SU-DHL-6 (cell line): Measurements from ENCODE around the gene SOCS2.

ENCODE experiments used
- H2AFZ ChIP-seq: fragments of 200-600 bp; sonication (generic); 2 replicates; pipeline ENCODE4 v1.6.1; 2014; ENCODE audit warnings: low read depth, mild to moderate bottlenecking, moderate library complexity, mixed read lengths, antibody characterized with exemption, low read length; ENCODE audit not compliant: severe bottlenecking
- H3F3A ChIP-seq: fragments of 200-600 bp; shearing (Covaris generic); 2 replicates; pipeline ENCODE4 v1.6.0; 2016; ENCODE audit warnings: antibody characterized with exemption, mild to moderate bottlenecking; ENCODE audit not compliant: insufficient read depth
- H3K27ac ChIP-seq: fragments of 200-600 bp; sonication (generic); 2 replicates; pipeline ENCODE4 v1.5.1; 2016; ENCODE audit warnings: low read depth, mild to moderate bottlenecking, low read length, moderate library complexity, mixed read lengths
- H3K27me3 ChIP-seq: fragments of 200-600 bp; sonication (generic), shearing (Covaris generic); 2 replicates; pipeline ENCODE4 v1.6.0; 2014; ENCODE audit warnings: mild to moderate bottlenecking, low read length
- H3K36me3 ChIP-seq: fragments of 200-600 bp; sonication (generic); 2 replicates; pipeline ENCODE4 v1.6.1; 2014; ENCODE audit warnings: mild to moderate bottlenecking, low read length, mixed read lengths
- H3K4me2 ChIP-seq: fragments of 300-600, 200-600 bp; shearing (Covaris generic), sonication (generic); 2 replicates; pipeline ENCODE4 v1.6.0; 2014; ENCODE audit warnings: low read length, low read depth, mild to moderate bottlenecking; ENCODE audit not compliant: poor library complexity, severe bottlenecking
- H3K4me3 ChIP-seq: fragments of 200-600 bp; sonication (generic); 2 replicates; pipeline ENCODE4 v1.5.1; 2014; ENCODE audit warnings: antibody characterized with exemption, low read length, mild to moderate bottlenecking, mixed read lengths; ENCODE audit not compliant: insufficient read depth, poor library complexity, severe bottlenecking
- H3K79me2 ChIP-seq: fragments of 200-600 bp; sonication (generic); 2 replicates; pipeline ENCODE4 v1.6.1; 2014; ENCODE audit warnings: mild to moderate bottlenecking, low read length, moderate library complexity; ENCODE audit not compliant: insufficient read depth
- H3K9ac ChIP-seq: fragments of 200-600 bp; sonication (generic); 2 replicates; pipeline ENCODE4 v1.7.0; 2014; ENCODE audit warnings: mild to moderate bottlenecking, low read length
- H3K9me2 ChIP-seq: fragments of 200-600 bp; sonication (generic); replicated peaks from 2 replicates; pipeline ENCODE4 v1.6.1; 2014; ENCODE audit warnings: low read length; ENCODE audit not compliant: insufficient read depth
- H3K9me3 ChIP-seq: fragments of 200-600 bp; sonication (generic); 2 replicates; pipeline ENCODE4 v1.6.1; 2014; ENCODE audit warnings: low read length, mixed read lengths; ENCODE audit not compliant: insufficient read depth
- H4K20me1 ChIP-seq: fragments of 200-600 bp; sonication (generic); 2 replicates; pipeline ENCODE4 v1.6.1; 2014; ENCODE audit warnings: low read depth, mild to moderate bottlenecking, antibody characterized with exemption, low read length, moderate library complexity, mixed read lengths
- CTCF ChIP-seq: fragments of 200-600 bp; sonication (generic); IDR thresholded peaks from one replicate; pipeline ENCODE4 v1.5.1; 2017; ENCODE audit warnings: antibody characterized with exemption, mild to moderate bottlenecking, low read length, moderate library complexity; ENCODE audit not compliant: insufficient read depth, poor library complexity, severe bottlenecking
- EZH2phosphoT487 ChIP-seq: fragments of 200-600 bp; sonication (generic), shearing (Covaris generic); conservative IDR thresholded peaks from 2 replicates; pipeline ENCODE4 v1.6.1; 2018; ENCODE audit warnings: mild to moderate bottlenecking, antibody characterized with exemption, low read length, moderate library complexity, mixed read lengths

Gene SOCS2

DNA sequence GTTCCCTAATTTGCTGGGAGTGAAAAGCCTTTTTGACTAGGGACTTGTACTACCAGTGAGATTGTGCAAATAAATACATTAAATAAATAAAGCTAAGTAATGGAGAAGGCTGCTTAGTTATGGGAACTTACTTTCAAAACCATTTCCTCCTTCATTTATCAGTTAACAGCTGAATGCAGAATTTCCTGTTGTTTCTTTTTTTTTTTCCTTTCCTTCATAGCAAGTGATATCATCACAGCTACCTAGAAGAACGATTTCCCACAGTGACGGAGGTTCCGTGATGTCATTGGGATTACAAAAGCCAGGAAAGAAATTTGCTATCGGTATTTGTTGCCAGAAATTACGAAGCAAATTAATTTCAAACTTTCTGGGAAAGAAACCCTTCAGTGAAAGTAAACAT, 42.1 kb upstream of the SOCS2 start:
- Histone ChIP-seq H3K9me3 (no peaks in the 10 kb centered on the region), H3K9me2 (no peaks in the 10 kb centered on the region), H3K79me2 (no peaks in the 10 kb centered on the region), H3K36me3 (no peaks in the 10 kb centered on the region), H3K9ac (no peak overlapping the region), H2AFZ (no peak overlapping the region), H4K20me1 (no peaks in the 10 kb centered on the region), H3K4me3 (no peak overlapping the region), H3K4me2 (no peak overlapping the region), H3K27me3 (no peaks in the 10 kb centered on the region), H3F3A (no peaks in the 10 kb centered on the region), H3K27ac (no peak overlapping the region)
- TF ChIP-seq EZH2phosphoT487 (no peak), CTCF (no peak)

DNA sequence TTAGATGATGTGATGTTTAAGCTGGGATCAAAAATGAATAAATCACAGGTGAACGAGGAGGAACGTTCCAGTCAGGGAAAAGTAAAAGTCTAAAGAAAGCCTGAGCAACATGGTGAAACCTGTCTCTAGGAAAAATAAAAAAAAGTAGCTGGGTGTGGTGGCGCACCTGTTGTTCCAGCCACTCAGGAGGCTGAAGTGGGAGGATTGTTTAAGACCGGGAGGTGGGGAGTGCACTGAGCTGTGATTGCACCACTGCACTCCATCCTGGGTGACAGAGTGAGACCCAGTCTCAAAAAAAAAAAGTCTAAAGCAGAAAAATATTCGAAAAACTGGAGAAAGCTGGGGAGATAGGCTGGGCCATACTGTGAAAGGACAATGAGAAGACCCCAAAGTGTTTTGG, 39.2 kb upstream of the SOCS2 start:
- Histone ChIP-seq H3K27me3 (no peaks in the 10 kb centered on the region), H4K20me1 (no peaks in the 10 kb centered on the region), H3K79me2 (no peaks in the 10 kb centered on the region), H3F3A (no peaks in the 10 kb centered on the region), H3K9ac (no peak overlapping the region), H3K27ac (no peak overlapping the region), H3K9me2 (no peaks in the 10 kb centered on the region), H3K4me2 (no peak overlapping the region), H3K4me3 (no peak overlapping the region), H2AFZ (no peak overlapping the region), H3K9me3 (no peaks in the 10 kb centered on the region), H3K36me3 (no peaks in the 10 kb centered on the region)
- no peak for TF ChIP-seq CTCF

DNA sequence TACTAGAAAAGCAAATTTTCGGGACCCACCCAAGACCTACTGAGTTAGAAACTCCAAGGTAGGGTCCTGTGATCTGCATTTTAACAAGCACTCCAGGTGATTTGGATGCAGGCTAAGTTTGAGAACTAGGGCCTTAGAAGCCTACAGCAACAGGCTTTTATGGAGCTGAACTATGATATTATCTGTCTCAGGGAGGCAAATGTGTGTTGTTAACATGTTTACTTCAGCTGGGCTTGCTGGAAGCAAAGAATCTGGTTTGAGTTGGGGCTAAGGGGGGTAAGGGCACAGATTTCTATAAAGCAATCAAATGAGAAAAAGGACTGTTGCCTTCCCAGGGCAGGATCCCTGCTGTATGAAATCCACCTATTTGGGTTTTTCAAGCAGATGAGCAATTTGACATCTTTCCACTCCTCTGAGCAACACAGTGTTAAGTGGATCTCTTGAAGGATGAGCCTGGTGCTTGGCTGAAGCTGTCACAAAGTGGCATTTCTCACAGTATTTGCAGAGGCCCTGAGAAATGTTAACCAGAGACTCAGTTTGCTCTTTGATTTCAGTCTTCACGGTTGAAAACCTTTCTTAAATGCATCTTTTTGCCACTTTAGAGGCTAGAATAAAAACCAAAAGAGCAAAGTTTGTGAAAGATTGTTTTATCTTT, 36.2 kb upstream of the SOCS2 start:
- no peak overlapping the region for H3K4me2 ChIP-seq
- H3K27ac ChIP-seq = no peak overlapping the region

More for the DNA sequence above, 36.2 kb upstream of the SOCS2 start:
- no peak overlapping the region for H3K4me3 ChIP-seq
- no peaks in the 10 kb centered on the region for H3F3A ChIP-seq
- H3K27me3 ChIP-seq = no peaks in the 10 kb centered on the region
- H4K20me1 ChIP-seq = no peaks in the 10 kb centered on the region
- H3K79me2 ChIP-seq = no peaks in the 10 kb centered on the region
- no peaks in the 10 kb centered on the region for H3K9me2 ChIP-seq
- no peak overlapping the region for H2AFZ ChIP-seq
- no peak for TF ChIP-seq CTCF
- no peak for TF ChIP-seq EZH2phosphoT487
- H3K36me3 ChIP-seq = no peaks in the 10 kb centered on the region
- H3K9ac ChIP-seq = no peak overlapping the region
- H3K9me3 ChIP-seq = no peaks in the 10 kb centered on the region
